Stomach (tissue), 9 donors: ENCODE measurements around the gene AHCYL2. TPM values are rescaled to one million over a fixed set of nuclear protein-coding genes. Genes with fewer than 3 reads are reported as not detected.
A peak's percentile ranks its signal among the peaks of the same experiment; 100 is the strongest.

Source experiments
- DNase-seq, 2 donors: peaks; one replicate each; pipeline versions ENCODE4 v3.0.0 to v3.0.0-alpha.2; 2013 to 2019
- H3K27ac ChIP-seq, 5 donors: fragments of 200-600 bp in 4 of 5; sonication (generic) in 4 of 5; one replicate each; pipeline ENCODE4 v1.5.1; 2013 to 2019; ENCODE audit warnings: mild to moderate bottlenecking in 1 of 5, moderate library complexity in 1 of 5
- H3K27me3 ChIP-seq, 3 donors: fragments of 200-600 bp; sonication (generic); one replicate each; pipeline ENCODE4 v1.5.1; 2017 to 2019; ENCODE audit warnings: mixed run types in 1 of 3
- H3K36me3 ChIP-seq, 4 donors: fragments of 200-600 bp; sonication (generic); 1 replicate in 3 of 4; 2 replicates in 1 of 4; pipeline ENCODE4 v1.5.1; 2016 to 2019
- H3K4me1 ChIP-seq, 4 donors: fragments of 200-600 bp; sonication (generic); one replicate each; pipeline ENCODE4 v1.5.1; 2016 to 2019
- H3K4me3 ChIP-seq, 4 donors: fragments of 200-600 bp; sonication (generic) in 3 of 4; one replicate each; pipeline ENCODE4 v1.5.1; 2016 to 2019; ENCODE audit warnings: mild to moderate bottlenecking in 1 of 4
- H3K9me3 ChIP-seq, 4 donors: fragments of 200-600 bp; sonication (generic); one replicate each; pipeline ENCODE4 v1.5.1; 2016 to 2019
- CTCF ChIP-seq, 7 experiments: fragments of 450-650 bp in 4 of 7; fragments of 200-600 bp in 3 of 7; sonication (generic) in 3 of 7; IDR thresholded peaks; one replicate each; pipeline ENCODE4 v1.5.1; 2016 to 2019; ENCODE audit warnings: antibody characterized with exemption in 7 of 7, control low read depth in 2 of 7, mild to moderate bottlenecking in 1 of 7
- EP300 ChIP-seq: sonication (generic); formaldehyde crosslinking; IDR thresholded peaks from one replicate; pipeline ENCODE4 v1.6.1; 2017; ENCODE audit warnings: antibody characterized with exemption
- POLR2A ChIP-seq, 4 donors: fragments of 450-650 bp; IDR thresholded peaks; one replicate each; pipeline ENCODE4 v1.6.1; 2016; ENCODE audit warnings: antibody characterized with exemption in 4 of 4, control low read depth in 2 of 4, mild to moderate bottlenecking in 1 of 4, moderate library complexity in 1 of 4
- POLR2AphosphoS5 ChIP-seq, 3 donors: sonication (generic); formaldehyde crosslinking; IDR thresholded peaks; one replicate each; pipeline ENCODE4 v1.6.1; 2016; ENCODE audit warnings: antibody characterized with exemption in 3 of 3
- WGBS, 5 donors: extraction: QIAGEN DNeasy Blood & Tissue Kit in 3 of 5; methylation state at CpG; one replicate each; pipeline versions ENCODE4 v1.1.5 to v1.1.7; 2013 to 2018; 5-methylcytosine and 5-hydroxymethylcytosine counted together
- intact Hi-C: fragments of 100-400 bp; cut with DNase I; formaldehyde crosslinking; loops from one replicate; pipeline ENCODE4 v1.15.1; 2023; ENCODE audit warnings: low total_unique reads
- polyA plus RNA-seq, 3 donors: library from polyadenylated mRNA; stranded (reverse); fragments of 200-250 nt; gene quantifications; one replicate each; pipeline ENCODE4 v1.2.3, GENCODE V29; 2013
- total RNA-seq, 5 donors: library from RNA; depleted of rRNA; stranded (reverse); fragments of >200 nt; gene quantifications; one replicate each; pipeline versions ENCODE4 v1.1.0 to v1.2.3, GENCODE V29; 2014 to 2016
- donor health status: healthy with polysubstance abuse.
- donor health status: Bipolar disorder and iron deficiency.
- donor health status: healthy.

Gene AHCYL2
- total and polyA plus RNA-seq, 8 donors: 4.6 to 87.0 (median 61.6) TPM

- no peaks in the 10 kb centered on the region for H3K4me1 ChIP-seq
- no peak overlapping the region for H3K27ac ChIP-seq
- H3K27me3 ChIP-seq: no peaks in the 10 kb centered on the region
- H3K9me3 ChIP-seq: no peaks in the 10 kb centered on the region
- WGBS, 5 donors: 87 to 96% (median 93%) methylated on average over 4 of the region's 4 CpGs
- no peak overlapping the region for H3K4me3 ChIP-seq
- DNase-seq: no peak
- TF ChIP-seq EP300 (no peak), POLR2AphosphoS5 (IDR thresholded peaks at IDR 0.05) (no peak), POLR2A (IDR thresholded peaks at IDR 0.05) (no peak), CTCF (IDR thresholded peaks at IDR 0.05) (no peak)
- H3K36me3 ChIP-seq: peaks cover 0 to 65% (median 64%) of the 10 kb centered on the region in 4 donors
- intact Hi-C loops: no loop called here
Measured at GRCh38 chr7:129394101-129394500, 169.3 kb downstream of the AHCYL2 start.

GRCh38 chr7:129394982-129395914 is 170.4 kb downstream of the AHCYL2 start:
- TF ChIP-seq POLR2A (IDR thresholded peaks at IDR 0.05) (no peak), EP300 (no peak), POLR2AphosphoS5 (IDR thresholded peaks at IDR 0.05) (no peak), CTCF (IDR thresholded peaks at IDR 0.05) (no peak)
- intact Hi-C loops: no loop called here
- DNase-seq: no peak
- Histone ChIP-seq H3K9me3 (no peaks in the 10 kb centered on the region), H3K27me3 (no peaks in the 10 kb centered on the region), H3K36me3 (peaks cover 0 to 62% (median 60%) of the 10 kb centered on the region in 4 donors), H3K4me3 (no peak overlapping the region), H3K27ac (no peak overlapping the region), H3K4me1 (no peaks in the 10 kb centered on the region)
- WGBS, 5 donors: 88 to 91% (median 90%) methylated on average over 4 of the region's 4 CpGs

GRCh38 chr7:129401228-129401966 is 176.6 kb downstream of the AHCYL2 start:
- no peak overlapping the region for H3K27ac ChIP-seq
- peak in 1 of 2 donors; percentile 10 for DNase-seq
- H3K27me3 ChIP-seq: no peaks in the 10 kb centered on the region
- peaks cover 6 to 87% (median 80%) of the 10 kb centered on the region in 4 donors for H3K36me3 ChIP-seq
- intact Hi-C loops: no loop called here
- no peak for TF ChIP-seq CTCF (IDR thresholded peaks at IDR 0.05)
- TF ChIP-seq POLR2A (IDR thresholded peaks at IDR 0.05): no peak
- no peak for TF ChIP-seq EP300
- no peak for TF ChIP-seq POLR2AphosphoS5 (IDR thresholded peaks at IDR 0.05)
- H3K4me1 ChIP-seq: no peaks in the 10 kb centered on the region
- no peaks in the 10 kb centered on the region for H3K9me3 ChIP-seq
- 88 to 100% (median 95%) methylated on average over 1 of the region's 1 CpG for WGBS, 5 donors
- H3K4me3 ChIP-seq: no peak overlapping the region

- H3K27ac ChIP-seq: no peak overlapping the region
- intact Hi-C loops: no loop called here
- no peaks in the 10 kb centered on the region for H3K27me3 ChIP-seq
- no peaks in the 10 kb centered on the region for H3K9me3 ChIP-seq
- peak in 1 of 2 donors; percentile 8 for DNase-seq
- no peaks in the 10 kb centered on the region for H3K4me1 ChIP-seq
- 63 to 79% (median 75%) methylated on average over 3 of the region's 3 CpGs for WGBS, 5 donors
- no peak overlapping the region for H3K4me3 ChIP-seq
- peaks cover 6 to 89% (median 79%) of the 10 kb centered on the region in 4 donors for H3K36me3 ChIP-seq
- TF ChIP-seq POLR2AphosphoS5 (IDR thresholded peaks at IDR 0.05) (no peak), POLR2A (IDR thresholded peaks at IDR 0.05) (no peak), CTCF (IDR thresholded peaks at IDR 0.05) (no peak), EP300 (no peak)
Measured at GRCh38 chr7:129401967-129402860, 177.4 kb downstream of the AHCYL2 start.
